ENCODE results near the gene F10.
"Not testable (repeated sequence)": the region's sequence is repeated elsewhere in the genome, so short reads cannot be mapped to it uniquely, and the experiment has no call there.

F10 gene

GRCh38 chr13:113105032-113105920 is 17.3 kb upstream of the F10 start, which contains the start of gene F7:
Gene F7, plus strand, starts transcription at chr13:113105791. Its CDS starts 51 bp downstream, at chr13:113105842.
- TF ChIP-seq CTCF (IDR thresholded peaks at IDR 0.05; ENCODE audit: insufficient read depth, low read length, poor library complexity, severe bottlenecking) (no peak), EZH2phosphoT487 (conservative IDR thresholded peaks at IDR 0.05; ENCODE audit: low read length) (no peak)
- no peak within 1 kb of the TSS for H3K9ac ChIP-seq (ENCODE audit: low read length)
- 0 out of 2 replicates have a peak, but pooled peaks cover 3% of the 10 kb centered on the region for H3K27me3 ChIP-seq (ENCODE audit: low read length)
- H3K9me2 ChIP-seq (replicated peaks; ENCODE audit: insufficient read depth, low read length) = no peaks in the 10 kb centered on the region
- H3F3A ChIP-seq (ENCODE audit: insufficient read depth) = no peaks in the 10 kb centered on the region
- no peaks in the 10 kb centered on the region for H3K79me2 ChIP-seq (ENCODE audit: insufficient read depth, low read length)
- no peak within 1 kb of the TSS for H3K4me2 ChIP-seq (ENCODE audit: low read depth, low read length, poor library complexity, severe bottlenecking)
- H2AFZ ChIP-seq (ENCODE audit: low read depth, low read length, severe bottlenecking) = no peak within 1 kb of the TSS
- H3K9me3 ChIP-seq (ENCODE audit: insufficient read depth, low read length) = no peaks in the 10 kb centered on the region
- no peaks in the 10 kb centered on the region for H4K20me1 ChIP-seq (ENCODE audit: low read depth, low read length)
- no peak within 1 kb of the TSS for H3K27ac ChIP-seq (ENCODE audit: low read depth, low read length)
- no peak within 1 kb of the TSS for H3K4me3 ChIP-seq (ENCODE audit: insufficient read depth, low read length, poor library complexity, severe bottlenecking)
- H3K36me3 ChIP-seq (ENCODE audit: low read length) = no peaks in the 10 kb centered on the region

GRCh38 chr13:113105921-113106452 is 16.6 kb upstream of the F10 start:
- H4K20me1 ChIP-seq (ENCODE audit: low read depth, low read length) = no peaks in the 10 kb centered on the region
- TF ChIP-seq CTCF (IDR thresholded peaks at IDR 0.05; ENCODE audit: insufficient read depth, low read length, poor library complexity, severe bottlenecking) (no peak), EZH2phosphoT487 (conservative IDR thresholded peaks at IDR 0.05; ENCODE audit: low read length) (no peak)
- no peaks in the 10 kb centered on the region for H3K79me2 ChIP-seq (ENCODE audit: insufficient read depth, low read length)
- no peaks in the 10 kb centered on the region for H3K36me3 ChIP-seq (ENCODE audit: low read length)
- H2AFZ ChIP-seq (ENCODE audit: low read depth, low read length, severe bottlenecking) = no peak overlapping the region
- no peak overlapping the region for H3K4me3 ChIP-seq (ENCODE audit: insufficient read depth, low read length, poor library complexity, severe bottlenecking)
- H3K27ac ChIP-seq (ENCODE audit: low read depth, low read length) = no peak overlapping the region
- no peaks in the 10 kb centered on the region for H3F3A ChIP-seq (ENCODE audit: insufficient read depth)
- no peak overlapping the region for H3K4me2 ChIP-seq (ENCODE audit: low read depth, low read length, poor library complexity, severe bottlenecking)
- H3K9me3 ChIP-seq (ENCODE audit: insufficient read depth, low read length) = no peaks in the 10 kb centered on the region
- 0 out of 2 replicates have a peak, but pooled peaks cover 3% of the 10 kb centered on the region for H3K27me3 ChIP-seq (ENCODE audit: low read length)
- H3K9me2 ChIP-seq (replicated peaks; ENCODE audit: insufficient read depth, low read length) = no peaks in the 10 kb centered on the region
- no peak overlapping the region for H3K9ac ChIP-seq (ENCODE audit: low read length)

GRCh38 chr13:113106711-113107351 is 15.8 kb upstream of the F10 start:
- H3K9ac ChIP-seq (ENCODE audit: low read length) = no peak overlapping the region
- H3F3A ChIP-seq (ENCODE audit: insufficient read depth) = no peaks in the 10 kb centered on the region
- H3K36me3 ChIP-seq (ENCODE audit: low read length) = no peaks in the 10 kb centered on the region
- no peak overlapping the region for H2AFZ ChIP-seq (ENCODE audit: low read depth, low read length, severe bottlenecking)
- no peak overlapping the region for H3K4me3 ChIP-seq (ENCODE audit: insufficient read depth, low read length, poor library complexity, severe bottlenecking)
- no peaks in the 10 kb centered on the region for H3K9me2 ChIP-seq (replicated peaks; ENCODE audit: insufficient read depth, low read length)
- H3K27ac ChIP-seq (ENCODE audit: low read depth, low read length) = no peak overlapping the region
- no peaks in the 10 kb centered on the region for H3K27me3 ChIP-seq (ENCODE audit: low read length)
- no peak overlapping the region for H3K4me2 ChIP-seq (ENCODE audit: low read depth, low read length, poor library complexity, severe bottlenecking)
- H4K20me1 ChIP-seq (ENCODE audit: low read depth, low read length) = no peaks in the 10 kb centered on the region
- TF ChIP-seq CTCF (IDR thresholded peaks at IDR 0.05; ENCODE audit: insufficient read depth, low read length, poor library complexity, severe bottlenecking) (no peak), EZH2phosphoT487 (conservative IDR thresholded peaks at IDR 0.05; ENCODE audit: low read length) (no peak)
- H3K79me2 ChIP-seq (ENCODE audit: insufficient read depth, low read length) = no peaks in the 10 kb centered on the region
- H3K9me3 ChIP-seq (ENCODE audit: insufficient read depth, low read length) = no peaks in the 10 kb centered on the region

- H2AFZ ChIP-seq (ENCODE audit: low read depth, low read length, severe bottlenecking); H3K27ac ChIP-seq (ENCODE audit: low read depth, low read length); H3K4me2 ChIP-seq (ENCODE audit: low read depth, low read length, poor library complexity, severe bottlenecking); H3F3A ChIP-seq (ENCODE audit: insufficient read depth); H3K4me3 ChIP-seq (ENCODE audit: insufficient read depth, low read length, poor library complexity, severe bottlenecking); H3K9me3 ChIP-seq (ENCODE audit: insufficient read depth, low read length); H3K79me2 ChIP-seq (ENCODE audit: insufficient read depth, low read length); H3K27me3 ChIP-seq (ENCODE audit: low read length); H3K9ac ChIP-seq (ENCODE audit: low read length); H4K20me1 ChIP-seq (ENCODE audit: low read depth, low read length); H3K36me3 ChIP-seq (ENCODE audit: low read length); H3K9me2 ChIP-seq (replicated peaks; ENCODE audit: insufficient read depth, low read length): not testable (repeated sequence)
These were observed 14.1 kb upstream of the F10 start for GRCh38 chr13:113108521-113108920.
